ENCODE data around the gene NPBWR2. TPM values are rescaled to one million over a fixed set of nuclear protein-coding genes. Genes with fewer than 3 reads are reported as not detected.

Gene NPBWR2
- total and polyA plus RNA-seq, 3 donors from 2014 or later = 0.19 TPM; not detected in 2

- 71 to 86% methylated on average over 2 to 6 of the region's 6 CpGs for WGBS, 2 donors
- Histone ChIP-seq H3K27ac (no peak overlapping the region), H3K4me1 (peaks cover 20% of the 10 kb centered on the region), H3K36me3 (ENCODE audit: low read depth, missing control alignments) (no peaks in the 10 kb centered on the region), H3K27me3 (no peaks in the 10 kb centered on the region), H3K9me3 (no peaks in the 10 kb centered on the region), H3K4me3 (no peak overlapping the region)
- intact Hi-C loops (cut with DNase I; ENCODE audit: low total_unique reads) = no loop called here
- TF ChIP-seq POLR2A (IDR thresholded peaks at IDR 0.05) = no peak
- TF ChIP-seq, protein P1, sequence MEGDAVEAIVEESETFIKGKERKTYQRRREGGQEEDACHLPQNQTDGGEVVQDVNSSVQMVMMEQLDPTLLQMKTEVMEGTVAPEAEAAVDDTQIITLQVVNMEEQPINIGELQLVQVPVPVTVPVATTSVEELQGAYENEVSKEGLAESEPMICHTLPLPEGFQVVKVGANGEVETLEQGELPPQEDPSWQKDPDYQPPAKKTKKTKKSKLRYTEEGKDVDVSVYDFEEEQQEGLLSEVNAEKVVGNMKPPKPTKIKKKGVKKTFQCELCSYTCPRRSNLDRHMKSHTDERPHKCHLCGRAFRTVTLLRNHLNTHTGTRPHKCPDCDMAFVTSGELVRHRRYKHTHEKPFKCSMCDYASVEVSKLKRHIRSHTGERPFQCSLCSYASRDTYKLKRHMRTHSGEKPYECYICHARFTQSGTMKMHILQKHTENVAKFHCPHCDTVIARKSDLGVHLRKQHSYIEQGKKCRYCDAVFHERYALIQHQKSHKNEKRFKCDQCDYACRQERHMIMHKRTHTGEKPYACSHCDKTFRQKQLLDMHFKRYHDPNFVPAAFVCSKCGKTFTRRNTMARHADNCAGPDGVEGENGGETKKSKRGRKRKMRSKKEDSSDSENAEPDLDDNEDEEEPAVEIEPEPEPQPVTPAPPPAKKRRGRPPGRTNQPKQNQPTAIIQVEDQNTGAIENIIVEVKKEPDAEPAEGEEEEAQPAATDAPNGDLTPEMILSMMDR (IDR thresholded peaks at IDR 0.05) = no peak
- no peak for DNase-seq
These were observed 40.2 kb downstream of the NPBWR2 start for GRCh38 chr20:64067005-64067632.

GRCh38 chr20:64065974-64066343 is 41.4 kb downstream of the NPBWR2 start:
- 59 to 80% methylated on average over 1 to 5 of the region's 5 CpGs for WGBS, 2 donors
- TF ChIP-seq, protein P1 (IDR thresholded peaks at IDR 0.05) = no peak
- TF ChIP-seq POLR2A (IDR thresholded peaks at IDR 0.05) = no peak
- DNase-seq = no peak
- Histone ChIP-seq H3K27me3 (no peaks in the 10 kb centered on the region), H3K27ac (no peak overlapping the region), H3K36me3 (ENCODE audit: low read depth, missing control alignments) (no peaks in the 10 kb centered on the region), H3K4me3 (no peak overlapping the region), H3K4me1 (peaks cover 20% of the 10 kb centered on the region), H3K9me3 (no peaks in the 10 kb centered on the region)
- intact Hi-C loops (cut with DNase I; ENCODE audit: low total_unique reads) = no loop called here

DNA sequence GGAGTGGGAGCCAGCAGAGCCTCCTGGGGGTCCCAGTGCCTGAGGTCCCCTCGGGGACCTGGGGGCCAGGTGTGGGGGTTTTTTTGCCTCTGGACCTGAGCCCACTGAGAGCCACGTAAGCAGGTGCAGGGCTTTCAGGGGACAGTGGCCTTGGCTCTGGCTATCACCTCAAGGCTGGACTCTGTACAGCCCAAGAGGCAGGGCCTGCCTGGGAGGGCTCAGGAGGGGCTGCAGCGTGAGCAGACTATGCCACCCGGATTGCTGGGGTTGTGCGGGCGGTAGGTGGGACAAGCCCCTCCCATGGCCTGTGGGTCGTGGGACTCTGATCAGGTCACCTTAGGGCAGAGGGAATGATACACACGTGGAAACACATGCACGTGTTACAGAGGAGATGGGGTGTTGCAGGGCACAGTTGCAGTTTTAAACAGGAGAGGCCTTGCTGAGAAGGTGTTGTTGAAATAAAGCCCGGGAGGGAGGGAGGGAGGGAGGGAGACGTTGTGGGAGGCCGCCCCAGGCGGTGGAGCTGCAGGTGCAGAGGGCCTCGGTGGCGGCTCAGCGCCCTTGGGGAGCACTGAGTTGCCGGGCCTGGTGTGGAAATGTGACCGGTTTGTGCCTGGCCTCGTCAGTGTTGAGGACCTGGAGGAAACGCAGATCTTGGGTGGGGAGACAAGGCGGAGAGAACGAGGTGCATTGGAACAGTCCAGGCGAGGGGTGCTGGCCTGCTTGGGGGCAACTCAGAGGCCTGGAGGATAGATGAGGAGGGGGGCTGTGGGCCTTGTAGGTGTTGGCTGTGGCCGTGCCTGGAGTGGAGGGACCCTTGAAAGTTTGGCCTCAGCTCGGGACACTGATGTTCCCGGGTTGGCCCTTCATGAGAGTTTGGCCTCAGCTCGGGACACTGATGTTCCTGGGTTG is 42.0 kb downstream of the NPBWR2 start:
- Histone ChIP-seq H3K36me3 (ENCODE audit: low read depth, missing control alignments) (no peaks in the 10 kb centered on the region), H3K4me1 (peaks cover 20% of the 10 kb centered on the region), H3K27ac (no peak overlapping the region), H3K9me3 (no peaks in the 10 kb centered on the region), H3K27me3 (no peaks in the 10 kb centered on the region), H3K4me3 (no peak overlapping the region)
- intact Hi-C loops (cut with DNase I; ENCODE audit: low total_unique reads) = no loop called here
- DNase-seq = no peak
- 59 to 68% methylated on average over 27 of the region's 27 CpGs for WGBS, 2 donors
- TF ChIP-seq, protein P1 (IDR thresholded peaks at IDR 0.05) = no peak
- no peak for TF ChIP-seq POLR2A (IDR thresholded peaks at IDR 0.05)

DNA sequence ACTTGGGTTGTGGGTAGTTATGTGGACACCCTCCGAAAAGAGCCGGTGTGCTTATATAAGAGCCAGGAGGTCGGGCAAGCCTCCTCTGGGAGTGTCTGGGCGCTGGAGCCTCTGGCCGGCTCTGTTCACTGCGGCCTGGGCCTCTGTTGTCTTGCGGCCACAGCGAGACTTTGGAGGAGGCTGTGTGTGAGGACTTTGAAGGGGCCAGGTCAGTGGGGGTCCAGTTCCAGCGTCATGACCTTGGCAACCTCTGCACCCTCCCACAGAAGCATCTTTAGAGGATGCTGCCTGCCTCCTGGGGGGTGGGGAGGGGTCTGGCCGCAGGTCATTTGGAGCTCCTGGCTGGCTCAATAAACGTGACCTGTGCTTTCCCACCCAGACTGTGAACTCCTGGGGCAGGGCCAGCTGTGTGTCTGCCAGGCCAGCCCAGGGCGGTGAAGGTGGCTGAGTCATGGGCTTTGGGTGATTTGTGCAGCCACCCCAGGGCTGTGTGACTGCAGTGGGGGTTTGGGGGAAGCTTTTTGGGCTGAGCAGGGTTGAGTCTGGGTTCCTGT is 43.1 kb downstream of the NPBWR2 start:
- whole genome bisulfite sequencing, 2 donors = 14% methylated on average over 10 to 12 of the region's 12 CpGs
- DNase-seq = no peak
- Histone ChIP-seq H3K27ac (peak overlapping the region; percentile 65 to 85), H3K4me1 (peaks cover 20% of the 10 kb centered on the region), H3K9me3 (no peaks in the 10 kb centered on the region), H3K27me3 (no peaks in the 10 kb centered on the region), H3K4me3 (peak overlapping the region; percentile 86 to 91), H3K36me3 (ENCODE audit: low read depth, missing control alignments) (no peaks in the 10 kb centered on the region)
- TF ChIP-seq POLR2A (IDR thresholded peaks at IDR 0.05) = no peak
- intact Hi-C loops (cut with DNase I; ENCODE audit: low total_unique reads) = no loop called here
